ENCODE results near the gene PHF20.

DNA sequence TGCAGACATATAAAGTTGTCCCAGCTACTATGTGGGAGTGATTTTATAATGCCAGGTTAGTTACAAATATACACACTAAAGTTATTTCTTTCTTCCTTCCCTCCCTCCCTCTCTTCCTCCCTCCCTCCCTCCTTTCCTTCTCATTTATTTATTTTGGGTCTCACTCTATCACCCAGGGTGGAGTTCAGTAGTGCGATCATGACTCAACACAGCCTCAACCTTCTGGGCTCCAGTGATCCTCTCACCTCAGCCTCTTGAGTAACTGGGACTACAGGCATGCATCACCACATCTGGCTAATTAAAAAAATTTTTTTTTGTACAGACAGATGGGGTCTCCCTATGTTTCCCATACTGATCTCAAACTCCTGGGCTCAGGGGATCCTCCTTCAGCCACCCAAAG is 59.2 kb downstream of the PHF20 start:
- TF ChIP-seq NR2C2 (CRISPR knock-in tag; IDR thresholded peaks at IDR 0.05; ENCODE audit: borderline replicate concordance): no peak
- no peak for TF ChIP-seq HMG20B (CRISPR knock-in tag; conservative IDR thresholded peaks at IDR 0.05)
- TF ChIP-seq ZFP41 (CRISPR knock-in tag; IDR thresholded peaks at IDR 0.05; ENCODE audit: borderline replicate concordance): no peak
- no peak for TF ChIP-seq RORA (CRISPR knock-in tag; IDR thresholded peaks at IDR 0.05)
